ENCODE data around the gene NBEAL2. TPM values are rescaled to one million over a fixed set of nuclear protein-coding genes. Genes with fewer than 3 reads are reported as not detected.
"Not testable (repeated sequence)": the region's sequence is repeated elsewhere in the genome, so short reads cannot be mapped to it uniquely, and the experiment has no call there.

Gene NBEAL2
- total and polyA plus RNA-seq, 2 of the 4 experiments (the other 2 are of a cell fraction), result 2.2 to 12.5 TPM

GRCh38 chr3:47028667-47029066, 49.2 kb downstream of the NBEAL2 start:
- no TSS peak for BruUV-seq (replicated peaks)
- Histone ChIP-seq H3K14ac (replicated peaks; ENCODE audit: low read depth, low read length) (no peak overlapping the region), H3K4me1 (ENCODE audit: control insufficient read depth, insufficient read depth, low read length) (no peaks in the 10 kb centered on the region), H4K20me1 (ENCODE audit: insufficient read depth, low read length) (peaks cover 26% of the 10 kb centered on the region), H3K4ac (ENCODE audit: low read depth, low read length) (no peak overlapping the region), H3K27me3 (ENCODE audit: control insufficient read depth, insufficient read depth, low read length) (no peaks in the 10 kb centered on the region), H3K4me2 (ENCODE audit: low read depth, low read length) (no peak overlapping the region), H3K9me1 (ENCODE audit: insufficient read depth, low read length) (peaks cover 3% of the 10 kb centered on the region; the same call in 1 of the 2 replicates), H2BK15ac (ENCODE audit: low read depth, low read length) (no peak overlapping the region), H2BK20ac (ENCODE audit: low read depth, low read length) (no peak overlapping the region), H3K18ac (ENCODE audit: low read depth, low read length) (no peak overlapping the region), H3K56ac (ENCODE audit: extremely low read depth, insufficient read depth, low read length) (no peak overlapping the region), H4K91ac (ENCODE audit: insufficient read depth, low read depth, low read length) (no peak overlapping the region), H3K9me3 (ENCODE audit: control insufficient read depth, insufficient read depth, low read length) (no peaks in the 10 kb centered on the region), H4K8ac (ENCODE audit: low read depth in 2 of 2, low read length in 2 of 2) (no peak overlapping the region), H3K4me3 (ENCODE audit: insufficient read depth, low read depth, low read length) (no peak overlapping the region), H3K9ac (ENCODE audit: low read depth, low read length) (no peak overlapping the region), H2BK120ac (ENCODE audit: low read depth, low read length) (no peak overlapping the region), H3K27ac (ENCODE audit: insufficient read depth, low read length) (no peak overlapping the region), H3K36me3 (ENCODE audit: control insufficient read depth, insufficient read depth, low read length) (peaks cover 9% of the 10 kb centered on the region), H2AK9ac (replicated peaks; ENCODE audit: low read depth, low read length, poor library complexity) (no peak overlapping the region), H4K5ac (ENCODE audit: low read depth, low read length) (no peak overlapping the region), H2AK5ac (ENCODE audit: low read depth, low read length) (no peak overlapping the region), H2AFZ (replicated peaks; ENCODE audit: low read length, poor library complexity) (no peak overlapping the region), H3K23ac (ENCODE audit: low read depth, low read length) (no peak overlapping the region), H3K79me1 (ENCODE audit: low read depth in 1 of 2, low read length in 2 of 2) (peaks cover 19 to 51% of the 10 kb centered on the region in 2 experiments), H2BK5ac (ENCODE audit: low read depth, low read length, poor library complexity, severe bottlenecking) (no peak overlapping the region)
- WGBS, 2 experiments (ENCODE audit: extremely low coverage in 2 of 2, insufficient read length in 1 of 2), result no CpG with 5 or more reads among the region's 1 CpG
- CTCF ChIA-PET, result no interaction called here
- dilution Hi-C loops (cut with HindIII; ENCODE audit: low sequenced_read_pairs, unreplicated experiment), result no loop called here
- intact Hi-C loops (cut with micrococcal nuclease), result loop anchor here (5.0 kb wide), 1 partner anchor 134 kb away; the partner anchor contains the start of gene SETD2
- ATAC-seq (ENCODE audit: low read depth), result no peak
- in situ Hi-C loops (cut with MboI; ENCODE audit: low sequenced_read_pairs), result no loop called here
- POLR2A ChIA-PET (ENCODE audit: unreplicated experiment), result no interaction called here
- no peak for DNase-seq
- TF ChIP-seq NFE2L2 (IDR thresholded peaks at IDR 0.05; ENCODE audit: low read depth, low read length), result no peak

DNA sequence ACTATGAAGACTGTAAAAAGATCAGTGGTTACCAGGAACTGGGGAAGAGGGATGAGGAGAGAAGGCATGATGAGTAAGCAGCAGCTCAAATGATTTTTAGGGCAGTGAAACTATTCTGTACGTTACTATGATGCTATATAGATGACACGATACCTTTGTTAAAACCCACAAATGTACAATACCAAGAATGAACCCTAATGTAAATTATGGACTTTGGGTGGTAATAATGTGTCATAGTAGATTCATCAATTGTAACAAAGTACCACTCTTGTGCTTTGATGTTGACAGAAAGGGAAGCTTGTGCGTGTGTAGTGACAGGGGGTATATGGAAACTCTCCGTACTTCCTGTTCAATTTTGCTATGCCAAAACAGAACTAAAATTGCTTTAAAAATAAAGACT, 51.6 kb downstream of the NBEAL2 start:
- peaks cover 23% of the 10 kb centered on the region for H4K20me1 ChIP-seq (ENCODE audit: insufficient read depth, low read length)
- POLR2A ChIA-PET (ENCODE audit: unreplicated experiment); H2BK15ac ChIP-seq (ENCODE audit: low read depth, low read length); H3K4me3 ChIP-seq (ENCODE audit: insufficient read depth, low read depth, low read length); H3K4me2 ChIP-seq (ENCODE audit: low read depth, low read length); DNase-seq; H3K4me1 ChIP-seq (ENCODE audit: control insufficient read depth, insufficient read depth, low read length); H2BK120ac ChIP-seq (ENCODE audit: low read depth, low read length); H3K9me1 ChIP-seq (ENCODE audit: insufficient read depth, low read length); BruUV-seq (replicated peaks); H2BK20ac ChIP-seq (ENCODE audit: low read depth, low read length); H3K14ac ChIP-seq (replicated peaks; ENCODE audit: low read depth, low read length); H3K27ac ChIP-seq (ENCODE audit: insufficient read depth, low read length); H3K23ac ChIP-seq (ENCODE audit: low read depth, low read length); H3K9me3 ChIP-seq (ENCODE audit: control insufficient read depth, insufficient read depth, low read length); H4K8ac ChIP-seq (ENCODE audit: low read depth in 2 of 2, low read length in 2 of 2); H3K27me3 ChIP-seq (ENCODE audit: control insufficient read depth, insufficient read depth, low read length); H2AFZ ChIP-seq (replicated peaks; ENCODE audit: low read length, poor library complexity); intact Hi-C loops (cut with micrococcal nuclease); H3K18ac ChIP-seq (ENCODE audit: low read depth, low read length); H4K5ac ChIP-seq (ENCODE audit: low read depth, low read length); ATAC-seq (ENCODE audit: low read depth); H2AK9ac ChIP-seq (replicated peaks; ENCODE audit: low read depth, low read length, poor library complexity); H2BK5ac ChIP-seq (ENCODE audit: low read depth, low read length, poor library complexity, severe bottlenecking); dilution Hi-C loops (cut with HindIII; ENCODE audit: low sequenced_read_pairs, unreplicated experiment); in situ Hi-C loops (cut with MboI; ENCODE audit: low sequenced_read_pairs); CTCF ChIA-PET; H3K9ac ChIP-seq (ENCODE audit: low read depth, low read length); H3K4ac ChIP-seq (ENCODE audit: low read depth, low read length); H3K56ac ChIP-seq (ENCODE audit: extremely low read depth, insufficient read depth, low read length); H2AK5ac ChIP-seq (ENCODE audit: low read depth, low read length); H4K91ac ChIP-seq (ENCODE audit: insufficient read depth, low read depth, low read length): not testable (repeated sequence)
- H3K79me1 ChIP-seq (ENCODE audit: low read depth in 1 of 2, low read length in 2 of 2), result peaks cover 20 to 48% of the 10 kb centered on the region in 2 experiments
- H3K36me3 ChIP-seq (ENCODE audit: control insufficient read depth, insufficient read depth, low read length), result peaks cover 18% of the 10 kb centered on the region
- no CpG with 5 or more reads among the region's 4 CpGs for WGBS, 2 experiments (ENCODE audit: extremely low coverage in 2 of 2, insufficient read length in 1 of 2)
